ENCODE data around the gene ATP9A.
A peak's percentile ranks its signal among the peaks of the same experiment; 100 is the strongest.

ATP9A gene

DNA sequence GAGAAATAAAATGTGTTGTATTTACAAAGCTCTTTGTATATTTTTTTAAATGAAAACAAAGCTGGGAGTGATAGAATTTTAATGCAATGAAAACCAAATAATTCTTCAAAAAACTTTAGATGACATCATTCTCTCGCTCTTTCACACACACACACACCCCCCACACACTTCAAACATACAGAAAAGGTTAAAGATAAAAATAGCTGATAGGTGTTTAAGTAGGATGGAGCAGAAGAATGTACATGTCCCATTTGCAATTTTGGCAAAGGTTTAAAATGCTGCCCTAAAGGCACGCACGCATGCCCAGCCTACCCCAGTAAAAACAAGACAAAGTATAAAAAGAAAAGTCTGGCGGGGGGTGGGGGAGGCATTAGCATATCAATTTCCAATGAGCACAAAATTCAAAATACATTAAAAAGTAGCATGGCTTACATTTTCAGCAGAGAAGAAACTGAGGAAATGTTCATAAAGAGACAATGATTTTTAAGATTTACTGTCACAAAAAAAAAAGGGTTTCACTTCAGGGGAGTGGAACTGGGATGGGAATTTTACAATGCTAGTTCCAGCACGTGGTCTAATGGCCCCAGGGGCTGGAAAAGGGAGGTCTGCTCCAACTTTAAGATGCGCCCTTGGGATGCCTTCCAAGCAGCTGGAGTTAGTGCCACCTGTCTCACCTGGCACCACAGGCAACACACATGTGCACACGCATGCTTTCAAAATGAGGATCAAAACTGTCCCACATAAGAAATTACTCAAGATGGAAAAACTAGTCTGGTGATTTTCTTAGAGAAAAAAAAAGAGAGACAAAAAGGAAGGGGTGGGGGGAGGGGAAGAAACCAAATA, 170.6 kb downstream of the ATP9A start:
- Histone ChIP-seq H3K27ac (no peak overlapping the region), H3K9ac (no peak overlapping the region), H3K4me3 (IDR thresholded peaks at IDR 0.05; ENCODE audit: insufficient read depth, low read depth, low read length) (no peak overlapping the region), H3K4me2 (no peak overlapping the region), H2AFZ (ENCODE audit: low read depth) (no peak overlapping the region), H3K79me2 (ENCODE audit: insufficient read depth, low read depth) (no peaks in the 10 kb centered on the region), H3K27me3 (ENCODE audit: insufficient read depth, low read depth) (no peaks in the 10 kb centered on the region), H4K20me1 (ENCODE audit: insufficient read depth) (no peaks in the 10 kb centered on the region), H3K36me3 (ENCODE audit: insufficient read depth) (no peaks in the 10 kb centered on the region), H3K4me1 (ENCODE audit: low read depth, poor library complexity, severe bottlenecking) (peaks cover 13% of the 10 kb centered on the region)
- TF ChIP-seq, protein P1, sequence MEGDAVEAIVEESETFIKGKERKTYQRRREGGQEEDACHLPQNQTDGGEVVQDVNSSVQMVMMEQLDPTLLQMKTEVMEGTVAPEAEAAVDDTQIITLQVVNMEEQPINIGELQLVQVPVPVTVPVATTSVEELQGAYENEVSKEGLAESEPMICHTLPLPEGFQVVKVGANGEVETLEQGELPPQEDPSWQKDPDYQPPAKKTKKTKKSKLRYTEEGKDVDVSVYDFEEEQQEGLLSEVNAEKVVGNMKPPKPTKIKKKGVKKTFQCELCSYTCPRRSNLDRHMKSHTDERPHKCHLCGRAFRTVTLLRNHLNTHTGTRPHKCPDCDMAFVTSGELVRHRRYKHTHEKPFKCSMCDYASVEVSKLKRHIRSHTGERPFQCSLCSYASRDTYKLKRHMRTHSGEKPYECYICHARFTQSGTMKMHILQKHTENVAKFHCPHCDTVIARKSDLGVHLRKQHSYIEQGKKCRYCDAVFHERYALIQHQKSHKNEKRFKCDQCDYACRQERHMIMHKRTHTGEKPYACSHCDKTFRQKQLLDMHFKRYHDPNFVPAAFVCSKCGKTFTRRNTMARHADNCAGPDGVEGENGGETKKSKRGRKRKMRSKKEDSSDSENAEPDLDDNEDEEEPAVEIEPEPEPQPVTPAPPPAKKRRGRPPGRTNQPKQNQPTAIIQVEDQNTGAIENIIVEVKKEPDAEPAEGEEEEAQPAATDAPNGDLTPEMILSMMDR (conservative IDR thresholded peaks at IDR 0.05; ENCODE audit: low read depth, low read length) = no peak

- Histone ChIP-seq H3K36me3 (ENCODE audit: insufficient read depth) (no peaks in the 10 kb centered on the region), H3K9ac (no peak overlapping the region), H3K79me2 (ENCODE audit: insufficient read depth, low read depth) (no peaks in the 10 kb centered on the region), H4K20me1 (ENCODE audit: insufficient read depth) (no peaks in the 10 kb centered on the region), H3K4me1 (ENCODE audit: low read depth, poor library complexity, severe bottlenecking) (peaks cover 13% of the 10 kb centered on the region), H3K27ac (no peak overlapping the region), H3K27me3 (ENCODE audit: insufficient read depth, low read depth) (no peaks in the 10 kb centered on the region), H3K4me3 (IDR thresholded peaks at IDR 0.05; ENCODE audit: insufficient read depth, low read depth, low read length) (no peak overlapping the region), H3K4me2 (no peak overlapping the region), H2AFZ (ENCODE audit: low read depth) (no peak overlapping the region)
- TF ChIP-seq, protein P1 (conservative IDR thresholded peaks at IDR 0.05; ENCODE audit: low read depth, low read length) = no peak
Observed at GRCh38 chr20:51596668-51597388, 171.4 kb downstream of the ATP9A start.

DNA sequence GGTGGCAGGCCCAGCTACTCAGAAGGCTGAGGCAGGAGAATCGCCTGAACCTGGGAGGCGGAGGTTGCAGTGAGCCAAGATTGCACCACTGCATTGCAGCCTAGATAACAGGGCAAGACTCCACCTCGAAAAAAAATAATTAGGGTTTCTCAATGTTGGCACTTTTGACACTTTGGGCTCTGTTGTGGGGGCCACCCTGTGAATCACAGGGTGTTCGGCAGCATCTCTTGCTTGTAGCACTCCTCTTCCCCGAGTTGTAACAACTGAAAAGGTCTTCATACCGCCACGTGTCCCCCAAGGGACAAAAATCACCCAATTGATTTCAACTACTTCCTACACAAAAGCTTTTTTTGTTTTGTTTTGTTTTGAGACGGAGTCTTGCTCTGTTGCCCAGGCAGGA, 172.4 kb downstream of the ATP9A start:
- Histone ChIP-seq H3K4me3 (IDR thresholded peaks at IDR 0.05; ENCODE audit: insufficient read depth, low read depth, low read length) (no peak overlapping the region), H3K36me3 (ENCODE audit: insufficient read depth) (no peaks in the 10 kb centered on the region), H3K27me3 (ENCODE audit: insufficient read depth, low read depth) (no peaks in the 10 kb centered on the region), H3K27ac (no peak overlapping the region), H3K79me2 (ENCODE audit: insufficient read depth, low read depth) (no peaks in the 10 kb centered on the region), H3K4me2 (no peak overlapping the region), H2AFZ (ENCODE audit: low read depth) (peak overlapping the region; percentile 86), H4K20me1 (ENCODE audit: insufficient read depth) (no peaks in the 10 kb centered on the region), H3K4me1 (ENCODE audit: low read depth, poor library complexity, severe bottlenecking) (peaks cover 13% of the 10 kb centered on the region), H3K9ac (no peak overlapping the region)
- TF ChIP-seq, protein P1 (conservative IDR thresholded peaks at IDR 0.05; ENCODE audit: low read depth, low read length) = no peak

DNA sequence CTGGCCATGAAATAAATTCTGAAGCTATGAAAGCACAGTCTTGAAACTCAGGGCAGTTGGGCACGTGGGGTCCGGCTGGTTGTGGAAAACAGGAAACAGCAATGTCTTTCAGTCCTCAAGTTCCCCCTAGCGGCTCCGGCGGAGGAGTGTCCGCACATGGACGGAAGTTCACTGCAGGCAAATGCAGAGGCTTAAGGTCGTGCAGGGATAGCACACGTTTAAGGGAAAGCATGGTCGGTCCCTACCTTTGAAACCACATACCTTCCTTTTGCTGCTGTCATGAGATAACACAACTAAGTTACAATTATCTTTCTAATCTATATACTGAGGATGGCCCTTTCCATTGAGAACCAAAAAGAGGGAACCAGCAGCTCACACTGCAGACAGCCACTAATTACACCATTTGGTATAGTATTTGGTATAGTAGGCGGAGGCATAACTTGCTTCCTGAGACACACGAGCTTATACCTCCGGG, 173.1 kb downstream of the ATP9A start:
- H3K27ac ChIP-seq = peak overlapping the region; percentile 39; the same call in 1 of the 2 replicates
- peaks cover 13% of the 10 kb centered on the region for H3K4me1 ChIP-seq (ENCODE audit: low read depth, poor library complexity, severe bottlenecking)
- H2AFZ ChIP-seq (ENCODE audit: low read depth) = peak overlapping the region; percentile 86
- no peaks in the 10 kb centered on the region for H3K27me3 ChIP-seq (ENCODE audit: insufficient read depth, low read depth)
- H3K4me2 ChIP-seq = peak overlapping the region; percentile 57
- TF ChIP-seq, protein P1 (conservative IDR thresholded peaks at IDR 0.05; ENCODE audit: low read depth, low read length) = peak; percentile 90
- H3K9ac ChIP-seq = peak overlapping the region; percentile 33
- H3K79me2 ChIP-seq (ENCODE audit: insufficient read depth, low read depth) = no peaks in the 10 kb centered on the region
- H3K36me3 ChIP-seq (ENCODE audit: insufficient read depth) = no peaks in the 10 kb centered on the region
- no peaks in the 10 kb centered on the region for H4K20me1 ChIP-seq (ENCODE audit: insufficient read depth)
- H3K4me3 ChIP-seq (IDR thresholded peaks at IDR 0.05; ENCODE audit: insufficient read depth, low read depth, low read length) = no peak overlapping the region

All from KMS-11 (cell line).